Endodermal cell (in vitro differentiated cells): ENCODE measurements around the gene PTK7. TPM values are rescaled to one million over a fixed set of nuclear protein-coding genes. Genes with fewer than 3 reads are reported as not detected.

Source experiments
- DNase-seq: peaks from one replicate; pipeline ENCODE4 v3.0.0-alpha.2; 2017
- H3K27ac ChIP-seq: 2 replicates; pipeline ENCODE4 v1.5.1; 2013; ENCODE audit warnings: mild to moderate bottlenecking, low read depth, low read length, moderate library complexity
- H3K27me3 ChIP-seq: 2 replicates; pipeline ENCODE4 v1.6.1; 2013; ENCODE audit warnings: mild to moderate bottlenecking, low read length, moderate library complexity; ENCODE audit not compliant: insufficient read depth, control insufficient read depth, poor library complexity, severe bottlenecking
- H3K36me3 ChIP-seq: 2 replicates; pipeline ENCODE4 v1.7.0; 2013; ENCODE audit warnings: mild to moderate bottlenecking, low read length, moderate library complexity; ENCODE audit not compliant: control insufficient read depth, insufficient read depth
- H3K4me1 ChIP-seq: one replicate; pipeline ENCODE4 v1.7.0; 2013; ENCODE audit warnings: low read length; ENCODE audit not compliant: control insufficient read depth, insufficient read depth
- H3K4me3 ChIP-seq: 2 replicates; pipeline ENCODE4 v1.5.1; 2013; ENCODE audit warnings: mild to moderate bottlenecking, low read length, moderate library complexity
- H3K9ac ChIP-seq: 2 replicates; pipeline ENCODE4 v1.6.1; 2013; ENCODE audit warnings: mild to moderate bottlenecking, low read length, moderate library complexity; ENCODE audit not compliant: poor library complexity, severe bottlenecking; ENCODE audit errors: extremely low read depth
- H3K9me3 ChIP-seq: 2 replicates; pipeline ENCODE4 v1.6.1; 2013; ENCODE audit warnings: mild to moderate bottlenecking, low read length, moderate library complexity; ENCODE audit not compliant: control insufficient read depth
- H3K27ac Mint-ChIP-seq: 2 replicates; pipeline ENCODE4 v1.8.0; 2020; ENCODE audit warnings: mixed read lengths
- H3K27me3 Mint-ChIP-seq: 2 replicates; pipeline ENCODE4 v1.8.0; 2021; ENCODE audit warnings: mild to moderate bottlenecking, mixed read lengths; ENCODE audit not compliant: insufficient read depth
- H3K36me3 Mint-ChIP-seq: 2 replicates; pipeline ENCODE4 v1.8.0; 2020; ENCODE audit warnings: low read depth, mixed read lengths
- H3K4me1 Mint-ChIP-seq: 2 replicates; pipeline ENCODE4 v1.8.0; 2020; ENCODE audit warnings: mixed read lengths
- H3K4me3 Mint-ChIP-seq: 2 replicates; pipeline ENCODE4 v1.8.0; 2020; ENCODE audit warnings: mild to moderate bottlenecking, moderate library complexity, mixed read lengths
- H3K9me3 Mint-ChIP-seq: 2 replicates; pipeline ENCODE4 v1.8.0; 2020; ENCODE audit warnings: mild to moderate bottlenecking, mixed read lengths
- CTCF ChIP-seq: fragments of 200-600 bp; sonication (generic); conservative IDR thresholded peaks from 2 replicates; pipeline ENCODE4 v1.5.0; 2021; ENCODE audit warnings: antibody characterized with exemption, mild to moderate bottlenecking
- WGBS, 2 experiments: methylation state at CpG; one replicate each; pipeline versions ENCODE4 v1.1.5 to v1.1.7; 2013; ENCODE audit warnings: missing lambda C conversion rate in 2 of 2, mixed read lengths in 1 of 2; ENCODE audit not compliant: insufficient coverage in 1 of 2, insufficient read length in 1 of 2; 5-methylcytosine and 5-hydroxymethylcytosine counted together
- total RNA-seq, 2 donors: library from RNA; stranded (reverse); fragmentation: NEBNext Ultra II Directional in 1 of 2; extraction: Animal tissue kit (Norgen Biotek cat#: 25700) in 1 of 2; gene quantifications; 2 replicates in 1 of 2; 3 replicates in 1 of 2; pipeline ENCODE4 v1.2.1, GENCODE V29; 2021

Gene PTK7
- total RNA-seq, 2 donors from 2014 or later, result 167 to 183 TPM

- no peaks in the 10 kb centered on the region for H3K9me3 Mint-ChIP-seq
- Histone ChIP-seq H3K4me3 (peak overlapping the region; percentile 95), H3K9me3 (no peaks in the 10 kb centered on the region), H3K27me3 (no peaks in the 10 kb centered on the region), H3K4me1 (peaks cover 8% of the 10 kb centered on the region), H3K27ac (no peak overlapping the region), H3K9ac (peak overlapping the region; percentile 91), H3K36me3 (peaks cover 18% of the 10 kb centered on the region)
- no peak for DNase-seq
- WGBS, 2 experiments, result 8 to 10% methylated on average over 3 to 8 of the region's 8 CpGs
- H3K4me3 Mint-ChIP-seq, result peak overlapping the region; percentile 88
- peaks cover 20% of the 10 kb centered on the region for H3K4me1 Mint-ChIP-seq
- no peaks in the 10 kb centered on the region for H3K27me3 Mint-ChIP-seq
- peak overlapping the region; percentile 79 for H3K27ac Mint-ChIP-seq
- no peak for TF ChIP-seq CTCF
- H3K36me3 Mint-ChIP-seq, result peaks cover 19% of the 10 kb centered on the region
These were observed 1.3 kb downstream of the PTK7 start for GRCh38 chr6:43077333-43077809.

GRCh38 chr6:43077981-43078511 lies 1.9 kb downstream of the PTK7 start:
- Histone ChIP-seq H3K27me3 (no peaks in the 10 kb centered on the region), H3K36me3 (peaks cover 11% of the 10 kb centered on the region), H3K9ac (peak overlapping the region; percentile 91), H3K9me3 (no peaks in the 10 kb centered on the region), H3K4me3 (peak overlapping the region; percentile 95), H3K4me1 (peaks cover 8% of the 10 kb centered on the region), H3K27ac (no peak overlapping the region)
- TF ChIP-seq CTCF, result no peak
- peak; percentile 63 for DNase-seq
- WGBS, 2 experiments, result 65 to 86% methylated on average over 5 to 6 of the region's 6 CpGs
- Mint-ChIP-seq H3K4me1 (peaks cover 20% of the 10 kb centered on the region), H3K36me3 (peaks cover 13% of the 10 kb centered on the region), H3K4me3 (peak overlapping the region; percentile 88), H3K9me3 (no peaks in the 10 kb centered on the region), H3K27ac (peak overlapping the region; percentile 79), H3K27me3 (no peaks in the 10 kb centered on the region)

- no peak for TF ChIP-seq CTCF
- WGBS, 2 experiments, result 80 to 85% methylated on average over 1 to 2 of the region's 2 CpGs
- H3K9ac ChIP-seq, result no peak overlapping the region
- H3K27ac Mint-ChIP-seq, result peak overlapping the region; percentile 79
- peaks cover 11% of the 10 kb centered on the region for H3K36me3 ChIP-seq
- no peaks in the 10 kb centered on the region for H3K27me3 Mint-ChIP-seq
- peaks cover 26% of the 10 kb centered on the region for H3K4me1 Mint-ChIP-seq
- H3K4me3 ChIP-seq, result peak overlapping the region; percentile 95
- peak; percentile 15 for DNase-seq
- H3K9me3 ChIP-seq, result no peaks in the 10 kb centered on the region
- H3K27me3 ChIP-seq, result no peaks in the 10 kb centered on the region
- H3K27ac ChIP-seq, result no peak overlapping the region
- H3K36me3 Mint-ChIP-seq, result peaks cover 10% of the 10 kb centered on the region
- no peak overlapping the region for H3K4me3 Mint-ChIP-seq
- no peaks in the 10 kb centered on the region for H3K9me3 Mint-ChIP-seq
- peaks cover 8% of the 10 kb centered on the region for H3K4me1 ChIP-seq
These were observed 2.6 kb downstream of the PTK7 start for GRCh38 chr6:43078691-43079090.
